ENCODE data around the gene SNAPC4.
"Not testable (repeated sequence)": the region's sequence is repeated elsewhere in the genome, so short reads cannot be mapped to it uniquely, and the experiment has no call there.

The SNAPC4 gene

DNA sequence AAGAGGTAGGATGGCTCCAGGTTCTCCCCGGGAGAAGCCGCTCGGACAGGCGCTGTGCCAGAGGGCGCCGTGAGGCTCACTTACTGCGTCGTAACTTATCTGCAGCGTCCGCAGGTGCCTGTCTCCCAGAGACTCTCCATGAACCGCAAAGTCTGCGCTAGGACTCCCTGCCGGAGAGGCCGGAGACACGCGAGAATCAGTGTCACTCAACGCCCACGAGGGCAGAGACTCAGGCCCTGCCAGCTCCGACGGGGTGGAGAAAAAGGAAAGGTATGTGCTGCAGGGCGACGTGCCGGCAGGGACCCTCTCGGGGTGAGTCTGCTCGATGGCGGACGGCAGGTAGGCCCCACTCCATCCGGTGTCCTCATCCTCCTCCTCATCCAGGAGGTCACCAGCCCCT lies 7.1 kb upstream of the SNAPC4 start:
- DNase-seq, result not testable (repeated sequence)

DNA sequence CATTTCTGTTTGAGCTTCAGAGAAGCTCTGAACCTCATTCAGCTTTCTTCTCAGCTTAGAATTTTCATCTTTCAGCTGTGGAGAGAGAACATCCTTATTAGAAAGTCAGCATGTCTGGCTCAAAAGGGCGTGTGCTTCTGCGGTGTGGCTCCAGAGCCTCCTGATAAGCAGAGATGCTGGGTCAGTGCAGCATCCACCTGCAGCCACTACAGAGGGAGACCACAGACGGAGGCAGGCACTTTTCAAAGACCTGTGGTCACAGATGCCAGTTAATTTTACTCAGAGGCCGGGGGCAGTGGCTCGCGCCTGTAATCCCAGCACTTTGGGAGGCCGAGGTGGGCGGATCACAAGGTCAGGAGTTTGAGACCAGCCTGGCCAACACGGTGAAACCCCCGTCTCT lies 5.9 kb upstream of the SNAPC4 start:
- DNase-seq, result not testable (repeated sequence)

DNA sequence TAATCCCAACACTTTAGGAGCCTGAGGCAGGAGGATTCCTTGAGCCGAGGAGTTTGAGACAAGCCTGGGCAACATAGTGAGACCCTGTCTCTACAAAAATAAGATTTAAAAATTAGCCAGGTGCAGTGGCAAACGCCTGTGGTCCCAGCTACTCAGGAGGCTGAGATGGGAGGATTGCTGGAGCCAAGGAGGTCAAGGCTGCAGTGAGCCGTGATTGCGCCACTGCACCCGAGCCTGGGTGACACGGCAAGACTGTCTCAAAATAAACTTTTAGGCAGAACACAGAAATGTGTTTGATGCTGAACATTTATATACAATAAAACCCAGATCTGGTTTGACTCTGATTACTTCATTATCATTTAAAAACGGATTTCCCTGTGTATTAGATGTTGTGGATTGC lies 5.5 kb upstream of the SNAPC4 start:
- no peak for DNase-seq

DNA sequence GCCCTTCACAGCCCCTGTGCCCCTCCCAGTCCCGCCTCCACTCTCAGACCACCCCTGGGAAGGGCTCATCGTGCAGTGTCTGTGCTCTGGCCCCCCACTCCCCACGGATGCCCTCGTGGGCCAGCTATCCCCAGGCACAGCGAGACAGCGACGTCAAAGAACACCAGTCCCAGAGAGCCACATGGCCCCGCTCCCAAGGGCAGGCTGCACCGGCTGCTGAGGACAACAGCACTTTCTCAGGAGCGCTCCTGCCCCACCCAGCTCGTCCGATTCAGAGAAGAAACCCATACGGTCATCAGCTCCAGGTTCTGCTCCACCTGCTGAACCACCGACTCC lies 4.8 kb upstream of the SNAPC4 start:
- no peak for DNase-seq

DNA sequence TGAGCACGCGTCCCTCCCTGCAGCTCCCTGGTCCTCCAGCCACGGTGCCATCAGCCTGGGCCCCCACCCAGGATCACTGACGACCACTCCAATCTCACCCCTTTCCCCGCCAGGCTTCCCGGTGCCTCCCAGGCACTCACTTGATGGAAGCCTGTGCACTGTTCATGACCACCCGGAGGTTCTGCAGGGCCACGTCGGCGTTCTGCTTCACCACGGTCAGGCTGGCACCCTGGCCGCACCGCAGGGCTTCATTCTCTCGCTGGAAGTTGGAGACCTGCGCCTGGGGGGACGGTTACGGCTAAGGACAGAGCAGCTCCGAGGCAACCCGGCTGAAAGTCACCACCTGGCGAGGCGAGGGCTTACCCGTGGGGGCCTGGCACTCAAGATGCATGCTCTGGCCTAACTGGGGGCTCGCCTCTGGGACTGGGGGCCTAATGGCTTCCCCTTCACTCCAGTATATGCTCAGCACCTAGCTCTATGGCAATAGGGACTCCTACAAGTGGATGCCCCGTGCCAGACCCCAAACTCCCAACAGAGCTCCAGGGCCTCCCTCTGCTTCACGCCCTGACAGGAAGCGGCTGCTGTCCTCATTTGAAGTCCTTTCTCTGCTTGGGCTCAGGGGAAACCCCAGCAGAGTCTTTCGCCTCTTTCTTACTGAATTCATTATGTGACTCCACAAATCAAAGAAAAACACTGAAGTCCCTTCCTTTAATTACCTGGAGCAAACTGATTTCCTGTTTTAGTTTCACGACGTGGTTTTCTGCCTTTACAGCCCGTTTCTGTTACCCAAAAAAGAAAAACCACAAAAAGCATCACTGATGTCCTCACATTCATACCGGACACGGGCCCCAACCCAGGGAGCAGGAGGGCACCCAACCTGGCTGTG lies 4.2 kb upstream of the SNAPC4 start:
- DNase-seq, result no peak

DNA sequence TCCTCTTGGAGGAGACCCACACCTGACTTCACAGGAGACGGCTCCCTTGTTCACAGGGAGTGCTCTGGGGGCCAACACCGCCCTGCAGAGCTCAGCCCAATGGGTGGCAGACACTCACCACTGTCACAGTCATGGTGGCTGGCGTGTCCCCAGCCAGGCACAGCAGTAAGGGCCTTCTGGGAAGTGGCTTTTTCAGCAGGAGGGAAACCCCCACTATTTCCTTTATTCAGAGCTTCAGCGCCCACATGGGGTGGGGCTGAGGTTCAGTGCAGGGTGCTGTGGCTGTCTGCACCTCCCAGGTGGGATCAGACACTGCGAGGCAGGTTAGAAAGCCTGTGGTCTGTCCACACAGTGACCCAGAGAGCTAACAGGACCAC lies 3.6 kb upstream of the SNAPC4 start:
- DNase-seq, result no peak

DNA sequence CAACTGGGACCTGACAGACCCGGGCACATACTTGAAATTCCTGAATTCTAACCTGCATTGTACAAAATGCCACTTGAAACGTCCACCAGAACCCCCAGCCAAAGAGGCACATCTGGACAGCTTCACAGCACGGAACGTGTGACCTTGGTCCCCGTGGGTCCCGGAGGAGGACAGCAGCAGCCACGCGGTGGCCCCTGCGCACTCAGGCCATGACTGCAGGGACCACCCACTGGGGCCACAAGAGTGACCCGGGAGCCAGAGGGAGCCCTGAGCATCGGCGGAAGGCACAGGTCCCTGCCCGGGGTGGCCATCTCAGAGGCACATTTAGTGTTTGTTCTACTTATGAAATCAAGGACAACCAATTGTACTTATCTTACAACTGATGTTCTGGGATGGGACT lies 2.1 kb upstream of the SNAPC4 start:
- no peak for DNase-seq

DNA sequence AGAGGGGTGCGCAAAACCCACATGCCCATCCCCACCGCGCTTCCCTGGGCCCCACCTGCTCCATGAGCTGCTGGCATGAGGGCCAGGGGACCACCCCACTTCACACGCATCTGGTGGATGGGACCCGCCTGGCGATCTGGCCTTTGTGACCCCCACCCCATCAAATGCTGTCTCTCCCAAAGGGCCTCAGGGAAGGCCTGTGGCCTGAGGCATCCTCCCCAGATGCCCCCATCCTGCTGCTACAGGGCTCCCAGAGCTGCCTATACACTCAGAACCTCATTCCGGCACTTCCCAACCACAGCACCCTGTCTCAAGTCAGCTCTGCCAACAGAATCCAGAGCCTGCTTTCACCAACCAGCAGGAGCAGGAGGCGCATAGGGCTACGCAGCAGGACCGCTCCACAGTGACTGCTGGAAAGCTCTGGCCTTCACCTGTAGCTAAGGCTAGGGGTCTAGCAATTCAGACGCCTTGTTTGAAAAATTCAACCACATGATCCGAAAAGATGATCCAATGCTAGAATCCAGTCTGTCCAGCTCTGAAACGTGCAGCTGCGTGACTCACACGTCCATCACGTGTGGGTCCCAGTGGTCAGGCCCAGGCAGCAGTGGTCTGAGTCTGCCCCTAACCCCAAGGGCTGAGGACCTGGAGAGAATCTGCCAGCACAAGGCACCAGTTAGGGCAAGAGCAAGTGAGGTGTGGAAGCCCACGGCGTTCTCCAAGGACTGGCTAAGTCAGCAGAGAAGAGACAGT lies 1.4 kb upstream of the SNAPC4 start:
- DNase-seq, result no peak

DNA sequence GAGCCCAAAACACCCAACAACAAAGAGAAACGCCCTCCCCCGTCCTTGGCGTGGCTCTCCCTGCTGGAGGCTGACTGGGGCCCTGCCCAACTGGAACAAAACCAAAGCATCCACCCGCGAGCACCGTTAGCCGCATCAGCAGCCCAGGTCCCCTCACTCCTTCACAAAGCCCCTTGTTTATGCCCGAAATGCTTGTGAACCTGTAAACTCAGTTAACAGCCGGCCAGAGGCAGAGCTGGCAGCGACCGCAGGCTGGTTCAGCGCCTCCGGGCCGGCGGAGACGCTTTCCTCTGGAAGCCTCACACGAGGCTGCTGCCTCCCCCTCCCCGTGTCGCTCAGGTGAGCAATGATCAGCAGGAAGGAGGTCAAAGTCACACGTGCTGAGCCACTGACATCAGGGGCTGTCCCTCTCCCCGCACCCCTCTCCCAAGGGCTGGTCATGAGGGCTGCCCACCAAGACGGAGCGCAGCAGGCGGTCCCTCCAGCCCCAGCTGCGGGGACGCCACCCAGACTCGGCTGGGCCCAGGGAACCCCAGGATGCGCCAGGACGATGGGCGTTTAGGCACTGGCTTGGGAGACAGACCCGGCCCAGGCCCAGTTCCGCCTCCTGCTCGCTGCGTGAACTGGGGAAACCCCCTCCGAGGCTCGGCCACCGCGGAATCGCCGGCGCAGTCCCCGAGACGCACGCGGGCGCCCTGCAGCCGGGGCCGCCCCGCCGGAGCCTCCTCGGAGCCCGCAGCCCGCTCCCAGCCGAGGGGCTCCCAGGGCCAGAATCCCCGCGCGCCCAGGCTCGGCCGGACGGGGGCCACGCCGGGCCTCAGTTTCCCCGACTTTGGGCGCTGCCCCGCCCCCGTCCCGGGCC lies 563 bp downstream of the SNAPC4 start:
- no peak for DNase-seq

DNA sequence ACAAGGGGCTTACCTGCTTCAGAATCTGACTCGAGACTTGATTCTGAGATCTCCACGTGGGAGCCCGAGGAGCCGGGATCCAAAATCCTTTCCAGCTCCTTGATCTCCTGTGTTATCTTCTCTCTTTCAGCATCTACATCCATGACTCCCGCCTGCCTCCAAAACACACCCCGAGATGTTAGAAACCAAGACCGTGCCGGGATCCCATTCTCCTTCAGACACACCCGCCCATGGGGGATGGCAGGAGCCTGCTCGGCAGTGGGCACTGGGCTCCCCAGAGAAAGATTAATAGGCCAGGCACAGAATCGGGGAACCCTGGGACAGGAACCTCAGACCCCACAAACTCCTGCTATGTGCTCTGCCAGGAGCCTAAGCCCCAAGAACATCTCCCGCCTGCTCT lies 1.7 kb downstream of the SNAPC4 start:
- no peak for DNase-seq

DNA sequence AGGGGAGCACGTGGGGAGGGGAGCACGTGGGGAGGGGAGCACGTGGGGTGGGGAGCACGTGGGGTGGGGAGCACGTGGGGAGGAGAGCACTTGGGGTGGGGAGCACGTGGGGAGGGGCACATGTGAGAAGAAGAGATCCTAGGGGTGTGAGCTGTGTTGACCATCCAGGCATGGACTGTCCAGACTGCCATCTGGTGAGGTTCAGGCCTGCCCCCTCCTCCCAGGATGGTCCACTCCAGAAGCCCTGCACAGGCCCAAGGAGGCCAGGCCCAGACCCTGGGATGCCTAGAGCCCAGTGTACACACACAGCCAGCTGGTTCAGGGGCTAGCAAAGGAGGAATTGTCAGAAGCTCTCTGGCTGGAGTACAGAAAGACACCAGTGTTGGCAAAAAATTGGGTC lies 2.3 kb downstream of the SNAPC4 start:
- DNase-seq, result no peak

DNA sequence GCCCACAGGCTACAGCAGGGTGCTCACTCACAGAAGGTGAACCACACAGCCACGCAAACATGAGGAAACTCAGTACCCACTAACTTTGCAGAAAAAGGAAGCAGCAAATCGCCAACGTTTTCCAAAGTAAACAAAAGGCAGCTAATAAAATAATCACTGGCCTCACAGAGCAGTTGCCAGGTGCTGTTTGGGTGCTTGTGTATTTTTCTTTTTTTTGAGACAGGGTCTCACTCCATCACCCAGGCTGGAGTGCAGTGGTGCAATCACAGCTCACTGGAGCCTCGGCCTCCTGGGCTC lies 3.8 kb downstream of the SNAPC4 start:
- no peak for DNase-seq

DNA sequence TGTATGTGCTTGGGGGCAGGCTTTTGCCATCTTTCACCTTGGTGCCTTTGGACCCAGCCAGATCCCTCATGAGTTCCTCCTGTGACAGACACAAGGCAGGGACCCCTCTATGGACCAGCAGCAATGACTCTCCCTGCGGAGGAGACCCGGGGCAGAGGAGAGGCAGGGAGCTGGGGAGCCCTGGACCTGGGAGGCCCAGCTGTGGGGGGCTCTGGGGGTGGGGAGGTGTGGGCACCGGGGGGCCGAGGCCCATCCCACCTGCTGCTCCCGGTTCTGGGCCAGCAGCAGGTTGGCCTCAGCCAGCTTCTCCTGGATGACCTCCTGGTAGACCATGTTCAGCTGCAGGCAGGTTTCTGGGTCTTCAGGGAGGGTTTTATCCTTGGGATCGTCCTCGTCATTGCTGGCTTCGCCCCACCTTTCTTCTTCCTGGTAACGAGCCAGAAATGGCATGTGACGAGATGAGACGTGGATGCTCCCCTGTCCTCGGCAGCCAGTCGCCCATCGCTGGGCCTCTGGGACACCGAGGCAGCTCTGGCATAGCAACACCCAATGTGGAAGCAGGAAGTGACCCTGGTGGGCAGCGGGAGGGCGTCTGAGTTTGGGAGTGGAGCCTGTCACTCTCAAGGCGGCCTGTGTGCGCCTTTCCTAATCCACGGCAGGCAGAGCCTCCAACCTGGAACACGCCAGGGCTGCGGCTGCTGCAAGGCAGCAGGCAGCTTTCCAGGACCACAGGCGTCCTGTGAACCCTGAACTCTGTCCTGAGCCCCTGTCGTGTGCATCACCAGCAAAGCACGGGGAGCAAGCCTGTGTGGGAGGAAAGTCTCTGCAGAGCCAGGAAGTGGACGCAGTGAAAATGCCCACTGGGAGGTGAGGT lies 4.4 kb downstream of the SNAPC4 start:
- DNase-seq, result no peak

DNA sequence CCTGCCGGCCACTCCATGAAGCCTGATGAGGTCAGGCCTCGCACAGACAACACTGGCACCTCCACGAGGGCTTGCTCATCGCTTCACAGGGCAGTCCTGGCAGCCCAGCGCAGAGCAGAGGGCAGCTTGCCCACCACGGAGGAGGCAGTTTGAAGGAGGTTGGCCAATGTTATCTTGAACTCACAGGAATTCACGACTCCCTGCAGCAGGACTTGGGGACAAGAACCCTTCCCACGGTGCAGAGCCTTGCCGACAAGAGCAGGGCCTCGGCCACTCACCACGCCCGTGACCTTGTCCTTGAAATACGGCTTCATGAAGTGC lies 5.0 kb downstream of the SNAPC4 start:
- no peak for DNase-seq

DNA sequence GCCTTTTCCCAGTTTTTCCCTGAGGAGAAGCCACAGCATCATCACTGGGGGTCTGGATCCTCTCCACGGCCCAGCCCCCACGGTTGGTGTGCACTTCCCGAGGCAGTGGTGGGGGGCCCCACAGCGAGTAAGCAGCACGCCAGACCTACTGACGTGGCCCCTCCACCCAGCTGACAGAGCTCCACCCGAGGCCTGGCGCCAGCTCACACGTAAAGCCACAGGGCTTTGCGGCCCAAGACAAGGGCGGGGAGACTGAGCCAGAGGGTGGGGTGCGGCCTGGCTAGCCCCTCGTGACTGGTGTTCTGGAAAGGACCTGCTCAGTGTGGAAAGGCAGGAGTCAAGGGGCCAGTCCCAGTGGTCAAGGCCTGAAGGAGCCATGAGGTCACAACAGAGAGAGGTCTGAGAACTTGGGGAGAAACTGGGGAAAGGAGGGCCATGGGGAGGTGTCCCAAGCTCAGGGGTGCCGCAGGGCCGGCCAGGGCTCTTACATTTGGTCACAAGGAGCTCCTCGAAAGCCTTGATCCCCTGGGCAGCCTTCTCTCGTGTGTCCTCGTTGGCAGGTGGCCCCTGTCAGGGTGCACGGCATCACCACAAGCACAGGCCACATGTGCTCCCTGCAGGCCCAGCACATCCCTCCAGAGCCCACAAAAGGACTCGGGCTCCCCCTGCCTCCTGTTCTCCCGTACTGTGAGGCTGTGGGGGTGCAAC lies 5.5 kb downstream of the SNAPC4 start:
- DNase-seq, result no peak

DNA sequence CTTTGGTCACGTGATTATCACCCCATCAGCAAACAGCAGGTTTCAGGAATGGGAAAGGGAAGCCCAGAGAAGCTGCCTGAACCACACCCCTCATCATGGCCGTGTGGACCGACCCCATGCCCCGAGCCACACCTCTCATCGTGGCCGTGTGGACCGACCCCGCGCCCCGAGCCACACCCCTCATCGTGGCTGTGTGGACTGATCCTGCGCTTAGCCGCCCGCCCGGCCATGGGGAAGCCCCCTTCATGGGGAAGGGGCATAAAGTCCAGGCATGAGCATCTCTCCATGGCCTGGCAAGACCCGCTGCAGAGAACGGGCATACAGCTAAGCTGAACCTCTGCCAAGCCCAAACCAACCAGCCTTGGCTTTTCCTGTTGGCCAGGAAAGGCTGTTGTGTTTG lies 6.4 kb downstream of the SNAPC4 start:
- DNase-seq, result no peak

DNA sequence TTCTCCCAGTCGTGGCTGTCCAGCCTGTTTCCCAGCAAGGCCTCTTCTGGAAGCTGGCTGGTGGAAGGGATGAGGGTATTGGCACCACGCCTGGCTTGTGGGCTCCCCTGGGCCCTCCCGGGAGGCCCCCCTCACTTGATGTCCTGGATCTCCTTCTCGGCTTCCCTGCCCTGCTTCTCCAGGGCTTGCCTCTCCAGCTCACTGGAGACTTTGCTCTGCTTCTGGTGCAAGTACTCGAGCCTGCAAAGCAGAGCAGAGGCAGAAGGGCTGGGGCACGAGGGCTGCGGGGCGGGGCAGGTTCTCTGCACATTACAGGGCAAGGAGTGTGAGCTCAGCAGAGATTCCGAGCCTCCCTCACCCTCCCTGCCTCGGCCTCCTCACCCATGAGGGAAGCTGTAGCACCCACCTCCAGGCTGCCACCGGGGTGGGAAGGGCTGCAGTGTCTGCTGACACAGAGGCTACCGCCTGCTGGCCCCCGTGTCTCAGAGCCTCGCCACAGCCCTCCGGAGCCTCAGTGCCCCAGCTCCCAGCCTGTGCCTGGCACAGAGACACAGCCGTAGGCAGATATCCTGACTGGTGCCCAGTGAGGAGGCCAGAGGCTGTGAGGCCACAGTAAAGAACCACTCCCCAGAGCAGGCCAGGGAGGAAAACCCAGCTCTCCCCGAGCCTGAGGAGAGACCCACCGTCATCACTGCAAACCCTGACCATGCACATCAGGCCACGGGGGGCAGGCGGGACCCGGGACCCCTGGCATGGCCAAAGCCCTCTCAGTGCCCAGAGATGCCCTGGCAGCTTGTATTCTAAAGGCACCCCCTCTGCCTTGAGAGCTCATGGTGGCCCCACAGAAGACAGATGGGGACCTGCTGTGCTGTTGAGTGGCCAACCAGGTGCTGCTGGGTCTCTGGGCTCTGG lies 7.2 kb downstream of the SNAPC4 start:
- DNase-seq, result no peak

DNA sequence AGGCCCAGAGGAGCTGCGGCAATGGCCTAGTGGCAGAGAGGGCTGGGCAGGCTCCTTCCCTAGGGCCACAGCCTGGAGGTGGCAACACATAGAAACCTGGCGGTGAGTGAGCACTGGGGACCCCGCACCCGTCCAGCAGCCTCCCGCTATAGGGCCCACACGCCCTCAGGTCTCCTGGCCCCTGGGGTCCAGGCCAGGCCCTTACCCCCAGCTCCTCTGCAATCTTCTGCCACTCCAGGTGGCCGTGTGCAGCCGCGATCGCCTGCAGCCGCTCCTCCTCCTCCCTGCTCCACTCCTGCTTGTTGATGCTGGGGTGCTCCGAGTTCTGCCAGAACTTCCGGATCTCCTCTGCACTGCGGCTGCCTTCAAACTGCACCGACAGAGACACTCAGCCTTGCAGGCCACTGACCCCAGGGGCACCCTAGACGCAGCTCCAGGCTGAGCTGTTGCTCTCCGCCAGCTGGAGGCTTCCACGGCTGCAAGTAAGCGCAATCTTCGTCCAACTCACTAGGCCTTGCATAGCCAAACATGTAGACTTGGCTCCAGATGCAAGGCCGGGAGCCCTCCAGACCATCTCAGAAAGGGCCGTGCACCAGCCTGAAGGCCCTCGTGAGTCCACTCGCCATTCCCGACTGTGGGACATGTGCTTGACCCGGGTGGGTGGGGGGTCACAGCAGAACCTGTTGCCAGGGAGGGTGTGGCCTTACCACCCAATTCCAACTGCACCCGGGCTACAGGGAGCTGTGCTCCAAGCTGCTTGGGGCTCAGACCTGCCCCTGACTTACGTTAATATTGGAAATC lies 8.0 kb downstream of the SNAPC4 start:
- DNase-seq, result no peak

DNA sequence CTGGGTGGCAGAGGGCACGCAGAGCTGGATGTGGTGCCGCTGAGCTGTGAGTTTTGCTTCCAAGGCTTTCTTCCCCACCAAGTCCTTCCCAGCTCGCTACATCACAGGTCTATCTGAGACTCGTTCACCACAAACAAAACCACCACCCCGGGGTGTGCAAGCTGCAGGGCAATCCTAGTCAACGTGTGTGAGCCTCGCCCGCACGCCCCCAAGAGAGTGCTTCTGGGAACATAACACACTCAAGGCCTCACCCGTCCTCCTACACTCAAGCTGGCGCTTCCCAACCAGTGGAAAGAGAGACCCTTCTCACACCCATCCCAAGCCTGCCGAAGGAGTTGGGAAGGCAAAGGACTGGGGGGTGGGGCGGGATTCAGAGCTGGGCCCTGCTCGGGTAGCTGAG lies 10.6 kb downstream of the SNAPC4 start:
- no peak for DNase-seq

DNA sequence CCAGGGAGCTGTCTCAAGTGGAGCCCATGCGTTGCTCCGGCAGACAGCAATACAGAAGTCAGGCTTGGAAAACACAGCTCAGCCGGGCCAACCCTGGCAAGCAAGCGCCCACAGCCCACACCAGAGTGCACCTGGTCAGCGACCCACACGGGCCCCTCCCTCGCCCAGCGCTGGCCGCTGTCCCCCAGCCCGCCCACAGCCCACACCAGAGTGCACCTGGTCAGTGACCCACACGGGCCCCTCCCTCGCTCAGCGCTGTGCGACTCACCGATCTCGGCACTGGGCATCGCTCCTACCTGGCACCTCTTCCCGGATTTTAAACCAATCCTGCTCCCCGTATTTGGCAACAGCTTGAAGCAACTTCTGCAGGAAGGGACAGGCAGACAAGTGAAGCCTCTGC lies 12.8 kb downstream of the SNAPC4 start:
- no peak for DNase-seq

Measured in NCI-H524 treated with DMSO at 0.1 percent for 48 hours (cell line).